ENCODE data around the gene SLC9A3. TPM values are rescaled to one million over a fixed set of nuclear protein-coding genes. Genes with fewer than 3 reads are reported as not detected.

SLC9A3 gene
- total RNA-seq, 4 donors from 2014 or later, result 5.9 to 8.2 (median 7.6) TPM

GRCh38 chr5:528629-529511 is 4.6 kb upstream of the SLC9A3 start:
- 26 to 36% methylated on average over 15 to 18 of the region's 55 CpGs for WGBS, 2 donors
- Histone ChIP-seq H3K36me3 (no peaks in the 10 kb centered on the region), H3K4me3 (replicated peaks in 1 of 3) (no peak overlapping the region), H3K27me3 (peaks cover 24% of the 10 kb centered on the region), H3K9me3 (no peaks in the 10 kb centered on the region), H3K27ac (no peak overlapping the region), H3K4me1 (peaks cover 15 to 24% of the 10 kb centered on the region in 2 donors)
- intact Hi-C loops (cut with DNase I), result no loop called here
- DNase-seq, result no peak
- no peak for TF ChIP-seq POLR2A (IDR thresholded peaks at IDR 0.05)
- TF ChIP-seq, protein P1, sequence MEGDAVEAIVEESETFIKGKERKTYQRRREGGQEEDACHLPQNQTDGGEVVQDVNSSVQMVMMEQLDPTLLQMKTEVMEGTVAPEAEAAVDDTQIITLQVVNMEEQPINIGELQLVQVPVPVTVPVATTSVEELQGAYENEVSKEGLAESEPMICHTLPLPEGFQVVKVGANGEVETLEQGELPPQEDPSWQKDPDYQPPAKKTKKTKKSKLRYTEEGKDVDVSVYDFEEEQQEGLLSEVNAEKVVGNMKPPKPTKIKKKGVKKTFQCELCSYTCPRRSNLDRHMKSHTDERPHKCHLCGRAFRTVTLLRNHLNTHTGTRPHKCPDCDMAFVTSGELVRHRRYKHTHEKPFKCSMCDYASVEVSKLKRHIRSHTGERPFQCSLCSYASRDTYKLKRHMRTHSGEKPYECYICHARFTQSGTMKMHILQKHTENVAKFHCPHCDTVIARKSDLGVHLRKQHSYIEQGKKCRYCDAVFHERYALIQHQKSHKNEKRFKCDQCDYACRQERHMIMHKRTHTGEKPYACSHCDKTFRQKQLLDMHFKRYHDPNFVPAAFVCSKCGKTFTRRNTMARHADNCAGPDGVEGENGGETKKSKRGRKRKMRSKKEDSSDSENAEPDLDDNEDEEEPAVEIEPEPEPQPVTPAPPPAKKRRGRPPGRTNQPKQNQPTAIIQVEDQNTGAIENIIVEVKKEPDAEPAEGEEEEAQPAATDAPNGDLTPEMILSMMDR (IDR thresholded peaks at IDR 0.05), result no peak

DNA sequence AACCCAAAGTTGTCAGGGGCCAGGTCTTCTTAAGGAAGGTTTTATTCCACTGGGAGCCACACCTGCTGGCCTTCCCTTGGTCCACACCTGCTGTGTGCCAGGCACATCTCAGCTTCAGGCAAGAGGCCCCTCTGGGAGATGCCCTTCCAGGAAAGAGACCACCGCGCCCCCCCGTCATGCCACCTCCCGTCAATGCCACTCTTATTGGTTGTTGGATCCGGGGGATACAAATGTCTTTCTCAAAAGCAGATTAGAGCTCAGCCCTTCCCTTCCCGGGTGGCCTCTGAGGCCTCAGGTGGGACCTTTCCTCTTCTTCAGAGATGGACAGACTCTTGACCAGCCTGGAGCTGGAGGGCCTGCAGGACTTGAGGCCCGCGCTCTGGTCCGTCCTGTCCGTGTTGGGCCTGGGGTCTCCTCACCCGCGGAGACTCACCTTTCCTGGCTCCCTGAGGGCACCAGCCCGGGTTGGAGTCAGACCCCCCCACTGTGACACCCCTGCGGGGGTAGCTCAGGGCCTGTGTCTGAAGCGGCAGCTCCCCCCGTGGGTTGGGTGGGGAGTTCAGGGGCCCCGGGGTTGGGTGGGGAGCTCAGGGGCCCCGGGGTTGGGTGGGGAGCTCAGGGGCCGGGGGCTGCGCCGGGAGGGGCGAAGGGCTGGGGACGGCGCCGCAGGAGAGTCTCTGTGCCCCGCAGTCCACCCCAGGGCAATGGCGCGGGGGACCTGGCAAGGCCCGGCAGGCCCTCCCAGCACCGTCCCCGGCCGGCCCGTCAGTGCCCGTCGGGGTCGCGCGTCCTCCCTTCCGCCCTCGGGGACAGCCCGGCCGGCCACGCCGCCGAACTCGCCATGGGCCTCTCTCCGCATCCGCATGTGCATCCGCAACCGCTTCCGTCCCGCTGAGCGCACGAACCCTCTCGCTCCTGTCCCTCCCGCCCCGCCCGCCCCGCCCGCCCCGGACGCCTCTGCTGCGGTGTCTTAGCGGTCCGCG is 3.7 kb upstream of the SLC9A3 start:
- H3K27ac ChIP-seq, result no peak overlapping the region
- H3K36me3 ChIP-seq, result no peaks in the 10 kb centered on the region
- H3K27me3 ChIP-seq, result peaks cover 30% of the 10 kb centered on the region
- WGBS, 2 donors, result 56 to 71% methylated on average over 7 to 14 of the region's 66 CpGs
- intact Hi-C loops (cut with DNase I), result no loop called here
- H3K9me3 ChIP-seq, result no peaks in the 10 kb centered on the region
- peaks cover 24 to 33% of the 10 kb centered on the region in 2 donors for H3K4me1 ChIP-seq
- no peak for DNase-seq
- no peak overlapping the region for H3K4me3 ChIP-seq (replicated peaks in 1 of 3)
- TF ChIP-seq POLR2A (IDR thresholded peaks at IDR 0.05), result no peak
- TF ChIP-seq, protein P1 (IDR thresholded peaks at IDR 0.05), result no peak

GRCh38 chr5:526456-527088 is 2.3 kb upstream of the SLC9A3 start:
- H3K36me3 ChIP-seq, result no peaks in the 10 kb centered on the region
- DNase-seq, result peak; percentile 49 to 55
- 56 to 72% methylated on average over 4 to 8 of the region's 14 CpGs for WGBS, 2 donors
- intact Hi-C loops (cut with DNase I), result no loop called here
- H3K27ac ChIP-seq, result no peak overlapping the region
- peaks cover 20 to 27% of the 10 kb centered on the region in 2 donors for H3K4me1 ChIP-seq
- H3K9me3 ChIP-seq, result no peaks in the 10 kb centered on the region
- no peak overlapping the region for H3K4me3 ChIP-seq (replicated peaks in 1 of 3)
- TF ChIP-seq POLR2A (IDR thresholded peaks at IDR 0.05), result no peak
- TF ChIP-seq, protein P1 (IDR thresholded peaks at IDR 0.05), result no peak
- peaks cover 40% of the 10 kb centered on the region for H3K27me3 ChIP-seq

- Histone ChIP-seq H3K4me1 (peaks cover 14 to 20% of the 10 kb centered on the region in 2 donors), H3K4me3 (replicated peaks in 1 of 3) (no peak overlapping the region), H3K36me3 (no peaks in the 10 kb centered on the region), H3K27ac (no peak overlapping the region), H3K27me3 (peaks cover 40% of the 10 kb centered on the region), H3K9me3 (no peaks in the 10 kb centered on the region)
- intact Hi-C loops (cut with DNase I), result no loop called here
- TF ChIP-seq, protein P1 (IDR thresholded peaks at IDR 0.05), result no peak
- no peak for TF ChIP-seq POLR2A (IDR thresholded peaks at IDR 0.05)
- no peak for DNase-seq
- WGBS, 2 donors, result 41 to 53% methylated on average over 8 to 9 of the region's 9 CpGs
Measured at GRCh38 chr5:525916-526315, 1.7 kb upstream of the SLC9A3 start.
